ENCODE measurements around the gene GSTO2. TPM values are rescaled to one million over a fixed set of nuclear protein-coding genes. Genes with fewer than 3 reads are reported as not detected.

GSTO2 gene
- total and polyA plus RNA-seq, 11 donors, result 0.46 to 1.9 (median 0.88) TPM

DNA sequence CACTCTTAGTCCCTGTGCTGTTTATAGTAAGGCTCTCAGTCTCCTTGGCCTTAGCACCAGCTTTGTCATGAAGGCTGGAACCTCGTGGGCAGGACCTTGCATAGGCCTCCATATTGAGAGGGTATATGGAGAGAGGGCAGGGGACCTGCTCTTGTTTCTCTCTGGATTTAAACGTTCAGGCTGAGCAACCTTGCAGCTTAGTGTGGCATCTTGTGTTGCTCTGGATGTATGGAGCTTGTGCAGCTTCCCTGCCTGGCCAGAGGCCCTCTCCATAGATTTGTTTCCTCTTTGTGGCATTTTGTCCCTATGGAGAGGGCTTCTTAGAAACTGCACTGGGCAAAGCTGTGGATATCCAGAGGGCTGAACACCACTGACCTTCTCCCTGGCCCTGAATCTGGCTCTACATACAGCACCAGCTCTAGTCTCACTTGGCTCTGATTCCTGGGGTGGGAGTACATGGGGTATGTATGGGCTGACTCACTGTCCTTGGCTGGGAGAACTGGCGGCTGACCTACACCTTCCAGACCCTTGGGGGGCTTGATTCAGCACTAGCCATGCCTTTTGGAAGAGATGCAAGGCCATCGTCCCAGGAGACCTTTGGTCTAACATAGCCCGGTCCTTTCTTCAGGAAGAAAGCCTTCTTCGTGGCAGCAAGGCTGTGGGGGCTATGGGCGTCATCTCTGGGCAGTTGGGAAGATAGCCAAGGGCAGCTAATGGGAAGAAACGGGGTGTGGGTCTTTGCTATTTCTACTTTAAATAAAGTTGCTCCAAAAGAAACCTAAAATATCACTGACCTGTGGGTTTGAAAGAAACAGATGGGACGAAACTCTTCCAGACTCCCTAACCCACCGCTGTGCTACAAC, 38.8 kb downstream of the GSTO2 start:
- intact Hi-C loops (cut with DNase I), result loop anchor here in 1 of 10 donors (5.0 kb wide), 1 partner anchor 39 kb away; no protein-coding TSS in a partner anchor
- Histone ChIP-seq H3K36me3 (peaks cover 0 to 35% (median 6%) of the 10 kb centered on the region in 9 donors), H3K4me1 (peaks cover 9 to 98% (median 72%) of the 10 kb centered on the region in 12 donors), H3K27ac (peak overlapping the region in 11 of 12 donors; percentile 1 to 98 (median 90)), H3K27me3 (no peaks in the 10 kb centered on the region), H3K4me3 (no peak overlapping the region), H3K9me3 (no peaks in the 10 kb centered on the region)
- ATAC-seq, result no peak
- TF ChIP-seq CTCF (IDR thresholded peaks at IDR 0.05) (no peak), POLR2A (IDR thresholded peaks at IDR 0.05) (no peak)
- peak in 1 of 5 donors; percentile 3 for DNase-seq
- 62 to 74% (median 69%) methylated on average over 8 to 10 of the region's 10 CpGs for WGBS, 4 donors

- intact Hi-C loops (cut with DNase I), result loop anchor here in 1 of 10 donors (5.0 kb wide), 1 partner anchor 39 kb away; no protein-coding TSS in a partner anchor
Measured at GRCh38 chr10:104308439-104308903, 39.5 kb downstream of the GSTO2 start.

GRCh38 chr10:104309980-104310978, 41.3 kb downstream of the GSTO2 start:
- ATAC-seq (peak; percentile 79 to 87 (median 82)), DNase-seq (peak; percentile 77 to 90 (median 81))
- TF ChIP-seq POLR2A (IDR thresholded peaks at IDR 0.05), result peak in 1 of 2 donors; percentile 13
- TF ChIP-seq CTCF (IDR thresholded peaks at IDR 0.05), result peak in 2 of 12 donors; percentile 8 to 9
- Histone ChIP-seq H3K27ac (peak overlapping the region; percentile 76 to 98 (median 90)), H3K4me3 (peak overlapping the region in 1 of 12 donors; percentile 7), H3K27me3 (no peaks in the 10 kb centered on the region), H3K9me3 (no peaks in the 10 kb centered on the region), H3K36me3 (peaks cover 7 to 60% (median 31%) of the 10 kb centered on the region in 9 donors), H3K4me1 (peaks cover 12 to 96% (median 62%) of the 10 kb centered on the region in 12 donors)
- intact Hi-C loops (cut with DNase I), result loop anchor here in 3 of 10 donors (2.0 to 5.0 kb wide), 3 partner anchors 17 to 37 kb away; partner anchors contain the start of gene ITPRIP (in 1 of the 3)
- WGBS, 4 donors, result 43 to 53% (median 47%) methylated on average over 14 to 15 of the region's 15 CpGs

More at GRCh38 chr10:104308439-104308903, 39.5 kb downstream of the GSTO2 start:
- Histone ChIP-seq H3K9me3 (no peaks in the 10 kb centered on the region), H3K4me1 (peaks cover 9 to 98% (median 71%) of the 10 kb centered on the region in 12 donors), H3K27ac (peak overlapping the region in 10 of 12 donors; percentile 1 to 98 (median 90)), H3K36me3 (peaks cover 0 to 42% (median 13%) of the 10 kb centered on the region in 9 donors), H3K4me3 (no peak overlapping the region), H3K27me3 (no peaks in the 10 kb centered on the region)
- DNase-seq (no peak), ATAC-seq (no peak)
- WGBS, 4 donors, result 72 to 81% (median 77%) methylated on average over 4 of the region's 4 CpGs
- TF ChIP-seq POLR2A (IDR thresholded peaks at IDR 0.05), result no peak
- no peak for TF ChIP-seq CTCF (IDR thresholded peaks at IDR 0.05)
